Karpas-422 (cell line): Measurements from ENCODE around the gene ME1. TPM values are rescaled to one million over a fixed set of nuclear protein-coding genes. Genes with fewer than 3 reads are reported as not detected.

Experiments used
- DNase-seq: peaks from one replicate; pipeline ENCODE4 v3.0.0-alpha.2; 2015
- H2AFZ ChIP-seq: fragments of 200-600 bp; sonication (generic); 2 replicates; pipeline ENCODE4 v1.6.1; 2014; ENCODE audit warnings: antibody characterized with exemption, low read length, mixed read lengths
- H3K27ac ChIP-seq: fragments of 200-600 bp; sonication (generic); 2 replicates; pipeline ENCODE4 v1.5.1; 2014; ENCODE audit warnings: mild to moderate bottlenecking, low read length, moderate library complexity
- H3K27me3 ChIP-seq: fragments of 200-600 bp; sonication (generic); 2 replicates; pipeline ENCODE4 v1.6.1; 2014; ENCODE audit warnings: low read length, mixed read lengths
- H3K36me3 ChIP-seq: fragments of 200-600 bp; sonication (generic); 2 replicates; pipeline ENCODE4 v1.6.1; 2014; ENCODE audit warnings: low read length, mixed read lengths; ENCODE audit not compliant: insufficient read depth
- H3K4me1 ChIP-seq: fragments of 200-600 bp; sonication (generic); 2 replicates; pipeline ENCODE4 v1.6.1; 2014; ENCODE audit warnings: mild to moderate bottlenecking, low read length, mixed read lengths
- H3K4me2 ChIP-seq: fragments of 200-600 bp; sonication (generic); 2 replicates; pipeline ENCODE4 v1.6.1; 2014; ENCODE audit warnings: low read length, low read depth, mild to moderate bottlenecking; ENCODE audit not compliant: poor library complexity, severe bottlenecking
- H3K4me3 ChIP-seq: fragments of 200-600 bp; sonication (generic); 2 replicates; pipeline ENCODE4 v1.5.1; 2014; ENCODE audit warnings: mild to moderate bottlenecking, antibody characterized with exemption, low read length, mixed read lengths
- H3K79me2 ChIP-seq: fragments of 200-600 bp; sonication (generic); 2 replicates; pipeline ENCODE4 v1.6.1; 2014; ENCODE audit warnings: mild to moderate bottlenecking, low read length, mixed read lengths
- H3K9ac ChIP-seq: fragments of 200-600 bp; sonication (generic); 2 replicates; pipeline ENCODE4 v1.6.0; 2014; ENCODE audit warnings: low read length
- H3K9me2 ChIP-seq: fragments of 200-600 bp; sonication (generic), shearing (Covaris generic); replicated peaks from 2 replicates; pipeline ENCODE4 v1.6.0; 2014; ENCODE audit warnings: mild to moderate bottlenecking, low read length, moderate library complexity; ENCODE audit not compliant: insufficient read depth
- H3K9me3 ChIP-seq: fragments of 300-700, 200-600 bp; sonication (generic); 2 replicates; pipeline ENCODE4 v1.6.1; 2014; ENCODE audit warnings: low read length, mixed read lengths
- H4K20me1 ChIP-seq: fragments of 200-600 bp; sonication (generic); 2 replicates; pipeline ENCODE4 v1.6.1; 2014; ENCODE audit warnings: mild to moderate bottlenecking, antibody characterized with exemption, low read length, low read depth; ENCODE audit not compliant: insufficient read depth
- total RNA-seq: library from RNA; depleted of rRNA; stranded (reverse); fragments of >200 nt; shearing (Covaris generic); gene quantifications from 2 replicates; pipeline ENCODE4 v1.2.3, GENCODE V29; 2014; ENCODE audit warnings: low replicate concordance; rRNA removed

Gene ME1
- not detected in 2 replicates for total RNA-seq

- no peak within 1 kb of the TSS for H3K4me2 ChIP-seq
These were observed at the start of gene ME1 for GRCh38 chr6:83430611-83431544. TSS of gene ME1 (minus strand) at chr6:83431051. CDS start at chr6:83430954, 97 bp downstream.

GRCh38 chr6:83480470-83480869 is 49.6 kb upstream of the ME1 start:
- Histone ChIP-seq H3K4me3 (no peak overlapping the region), H3K9me3 (no peaks in the 10 kb centered on the region), H3K79me2 (no peaks in the 10 kb centered on the region), H3K9ac (no peak overlapping the region), H3K4me2 (no peak overlapping the region), H3K27me3 (no peaks in the 10 kb centered on the region), H3K36me3 (no peaks in the 10 kb centered on the region), H4K20me1 (no peaks in the 10 kb centered on the region), H3K4me1 (no peaks in the 10 kb centered on the region), H3K9me2 (no peaks in the 10 kb centered on the region), H2AFZ (no peak overlapping the region), H3K27ac (no peak overlapping the region)
- DNase-seq: no peak

More at GRCh38 chr6:83430611-83431544, at the start of gene ME1:
- Histone ChIP-seq H3K4me1 (no peaks in the 10 kb centered on the region), H3K4me3 (no peak within 1 kb of the TSS), H2AFZ (no peak within 1 kb of the TSS), H3K27me3 (no peaks in the 10 kb centered on the region), H3K9me3 (no peaks in the 10 kb centered on the region), H3K9me2 (no peaks in the 10 kb centered on the region), H3K79me2 (no peaks in the 10 kb centered on the region), H3K9ac (no peak within 1 kb of the TSS), H4K20me1 (no peaks in the 10 kb centered on the region), H3K36me3 (no peaks in the 10 kb centered on the region), H3K27ac (no peak within 1 kb of the TSS)
- no peak for DNase-seq

- no peaks in the 10 kb centered on the region for H3K36me3 ChIP-seq
- H3K27ac ChIP-seq: no peak overlapping the region
- no peaks in the 10 kb centered on the region for H3K79me2 ChIP-seq
- H4K20me1 ChIP-seq: no peaks in the 10 kb centered on the region
- no peak overlapping the region for H3K9ac ChIP-seq
- DNase-seq: no peak
- H2AFZ ChIP-seq: no peak overlapping the region
- no peak overlapping the region for H3K4me2 ChIP-seq
- no peaks in the 10 kb centered on the region for H3K27me3 ChIP-seq
- no peak overlapping the region for H3K4me3 ChIP-seq
- no peaks in the 10 kb centered on the region for H3K9me3 ChIP-seq
- no peaks in the 10 kb centered on the region for H3K9me2 ChIP-seq
- H3K4me1 ChIP-seq: no peaks in the 10 kb centered on the region
These were observed 48.5 kb upstream of the ME1 start for GRCh38 chr6:83479389-83479788.

GRCh38 chr6:83476971-83477370 is 46.1 kb upstream of the ME1 start:
- H3K27ac ChIP-seq: no peak overlapping the region
- H3K4me1 ChIP-seq: no peaks in the 10 kb centered on the region
- no peaks in the 10 kb centered on the region for H3K79me2 ChIP-seq
- H3K9ac ChIP-seq: no peak overlapping the region
- H3K9me2 ChIP-seq: no peaks in the 10 kb centered on the region
- H3K9me3 ChIP-seq: no peaks in the 10 kb centered on the region
- H3K27me3 ChIP-seq: no peaks in the 10 kb centered on the region
- no peak overlapping the region for H2AFZ ChIP-seq
- no peaks in the 10 kb centered on the region for H4K20me1 ChIP-seq
- H3K36me3 ChIP-seq: no peaks in the 10 kb centered on the region
- no peak for DNase-seq
- H3K4me2 ChIP-seq: no peak overlapping the region
- H3K4me3 ChIP-seq: no peak overlapping the region

- no peak for DNase-seq
- Histone ChIP-seq H3K9me3 (no peaks in the 10 kb centered on the region), H3K9ac (no peak overlapping the region), H3K27ac (no peak overlapping the region), H3K79me2 (no peaks in the 10 kb centered on the region), H4K20me1 (no peaks in the 10 kb centered on the region), H3K9me2 (no peaks in the 10 kb centered on the region), H3K4me3 (no peak overlapping the region), H3K36me3 (no peaks in the 10 kb centered on the region), H3K27me3 (no peaks in the 10 kb centered on the region), H3K4me1 (no peaks in the 10 kb centered on the region), H2AFZ (no peak overlapping the region), H3K4me2 (no peak overlapping the region)
These were observed 43.5 kb upstream of the ME1 start for GRCh38 chr6:83474309-83474708.

- Histone ChIP-seq H3K36me3 (no peaks in the 10 kb centered on the region), H3K9me3 (no peaks in the 10 kb centered on the region), H3K9me2 (no peaks in the 10 kb centered on the region), H3K4me1 (no peaks in the 10 kb centered on the region), H3K27ac (no peak overlapping the region), H3K4me3 (no peak overlapping the region), H3K79me2 (no peaks in the 10 kb centered on the region), H3K27me3 (no peaks in the 10 kb centered on the region), H2AFZ (no peak overlapping the region), H3K4me2 (no peak overlapping the region), H4K20me1 (no peaks in the 10 kb centered on the region), H3K9ac (no peak overlapping the region)
- no peak for DNase-seq
These were observed 41.9 kb upstream of the ME1 start for GRCh38 chr6:83472767-83473166.

GRCh38 chr6:83470587-83470986 is 39.7 kb upstream of the ME1 start:
- Histone ChIP-seq H3K9me2 (no peaks in the 10 kb centered on the region), H3K9ac (no peak overlapping the region), H3K79me2 (no peaks in the 10 kb centered on the region), H3K4me2 (no peak overlapping the region), H3K27ac (no peak overlapping the region), H3K27me3 (no peaks in the 10 kb centered on the region), H3K4me3 (no peak overlapping the region), H3K9me3 (no peaks in the 10 kb centered on the region), H3K4me1 (no peaks in the 10 kb centered on the region), H2AFZ (no peak overlapping the region), H4K20me1 (no peaks in the 10 kb centered on the region), H3K36me3 (no peaks in the 10 kb centered on the region)
- DNase-seq: no peak

- H3K27ac ChIP-seq: no peak overlapping the region
- no peaks in the 10 kb centered on the region for H3K9me3 ChIP-seq
- no peaks in the 10 kb centered on the region for H3K36me3 ChIP-seq
- H4K20me1 ChIP-seq: no peaks in the 10 kb centered on the region
- DNase-seq: no peak
- no peaks in the 10 kb centered on the region for H3K27me3 ChIP-seq
- no peaks in the 10 kb centered on the region for H3K79me2 ChIP-seq
- no peak overlapping the region for H3K4me3 ChIP-seq
- no peaks in the 10 kb centered on the region for H3K9me2 ChIP-seq
- no peak overlapping the region for H3K4me2 ChIP-seq
- no peaks in the 10 kb centered on the region for H3K4me1 ChIP-seq
- H3K9ac ChIP-seq: no peak overlapping the region
- no peak overlapping the region for H2AFZ ChIP-seq
These were observed 39.1 kb upstream of the ME1 start for GRCh38 chr6:83470001-83470400.
